Measurements from ENCODE around the gene POU2AF1.

The POU2AF1 gene

GRCh38 chr11:111413849-111414248, 34.8 kb upstream of the POU2AF1 start:
- TF ChIP-seq TOX (CRISPR knock-in tag; IDR thresholded peaks at IDR 0.05; ENCODE audit: borderline replicate concordance), result no peak
- no peak for TF ChIP-seq ZFP30 (CRISPR knock-in tag; IDR thresholded peaks at IDR 0.05)
- no peak for TF ChIP-seq POU6F1 (CRISPR knock-in tag; IDR thresholded peaks at IDR 0.05; ENCODE audit: borderline replicate concordance, low read depth)
- TF ChIP-seq ZNF8 (CRISPR knock-in tag; IDR thresholded peaks at IDR 0.05), result no peak
- no peak for TF ChIP-seq ZFP3 (CRISPR knock-in tag; IDR thresholded peaks at IDR 0.05)
- no peak for TF ChIP-seq TSHZ2 (CRISPR knock-in tag; IDR thresholded peaks at IDR 0.05)
- no peak for TF ChIP-seq ESRRG (CRISPR knock-in tag; IDR thresholded peaks at IDR 0.05)
- no peak for TF ChIP-seq SNAI2 (CRISPR knock-in tag; IDR thresholded peaks at IDR 0.05)
- TF ChIP-seq ARNTL (CRISPR knock-in tag; IDR thresholded peaks at IDR 0.05; ENCODE audit: borderline replicate concordance, low read depth), result no peak
- TF ChIP-seq BACH2 (CRISPR knock-in tag; IDR thresholded peaks at IDR 0.05; ENCODE audit: borderline replicate concordance), result no peak
- ATAC-seq, result no peak

GRCh38 chr11:111412293-111412692, 33.2 kb upstream of the POU2AF1 start:
- TF ChIP-seq POU6F1 (CRISPR knock-in tag; IDR thresholded peaks at IDR 0.05; ENCODE audit: borderline replicate concordance, low read depth) (no peak), ZC3H10 (CRISPR knock-in tag; IDR thresholded peaks at IDR 0.05) (no peak), GLIS3 (CRISPR knock-in tag; IDR thresholded peaks at IDR 0.05) (no peak), TCF4 (CRISPR knock-in tag; IDR thresholded peaks at IDR 0.05; ENCODE audit: borderline replicate concordance) (no peak), CSRNP3 (CRISPR knock-in tag; IDR thresholded peaks at IDR 0.05) (no peak), CREB5 (CRISPR knock-in tag; IDR thresholded peaks at IDR 0.05; ENCODE audit: low read depth) (no peak), ZFP30 (CRISPR knock-in tag; IDR thresholded peaks at IDR 0.05) (no peak), ISL1 (CRISPR knock-in tag; IDR thresholded peaks at IDR 0.05) (no peak), TOX (CRISPR knock-in tag; IDR thresholded peaks at IDR 0.05; ENCODE audit: borderline replicate concordance) (no peak), ZNF565 (CRISPR knock-in tag; conservative IDR thresholded peaks at IDR 0.05; ENCODE audit: low read depth) (no peak), ZNF70 (CRISPR knock-in tag; IDR thresholded peaks at IDR 0.05) (no peak), ZNF8 (CRISPR knock-in tag; IDR thresholded peaks at IDR 0.05) (no peak), PATZ1 (CRISPR knock-in tag; IDR thresholded peaks at IDR 0.05; ENCODE audit: borderline replicate concordance) (no peak), OSR1 (CRISPR knock-in tag; IDR thresholded peaks at IDR 0.05) (no peak), ARNTL (CRISPR knock-in tag; IDR thresholded peaks at IDR 0.05; ENCODE audit: borderline replicate concordance, low read depth) (no peak), TSHZ2 (CRISPR knock-in tag; IDR thresholded peaks at IDR 0.05) (no peak)
- ATAC-seq, result no peak

Data from SK-N-SH treated with all-trans-retinoic acid at 6 μM for 48 hours (cell line).